Epithelial cell of proximal tubule (primary cell): ENCODE measurements around the gene RBMS2. TPM values are rescaled to one million over a fixed set of nuclear protein-coding genes. Genes with fewer than 3 reads are reported as not detected.
A peak's percentile ranks its signal among the peaks of the same experiment; 100 is the strongest.
"Not testable (repeated sequence)": the region's sequence is repeated elsewhere in the genome, so short reads cannot be mapped to it uniquely, and the experiment has no call there.

Experiments used
- DNase-seq: peaks from one replicate; pipeline ENCODE4 v3.0.0-alpha.2; 2011; ENCODE audit warnings: low read depth
- H3K4me3 ChIP-seq: 2 replicates; pipeline ENCODE4 v1.5.1; 2011; ENCODE audit warnings: low read depth, mild to moderate bottlenecking, low read length
- CTCF ChIP-seq: conservative IDR thresholded peaks from 2 replicates; pipeline ENCODE4 v1.5.1; 2012; ENCODE audit warnings: low read depth, mild to moderate bottlenecking, low read length
- total RNA-seq: library from RNA; depleted of rRNA; stranded (reverse); fragments of >200 nt; gene quantifications from 2 replicates; pipeline ENCODE4 v1.2.3, GENCODE V29; 2015

RBMS2 gene
- total RNA-seq, 1 donor from 2014 or later: 23.9 TPM

GRCh38 chr12:56496704-56497103 is 24.9 kb upstream of the RBMS2 start:
- H3K4me3 ChIP-seq, DNase-seq: not testable (repeated sequence)
- TF ChIP-seq CTCF: peak; percentile 31

GRCh38 chr12:56498126-56498902 is 23.3 kb upstream of the RBMS2 start:
- DNase-seq, H3K4me3 ChIP-seq: not testable (repeated sequence)

- not testable (repeated sequence) for DNase-seq, H3K4me3 ChIP-seq
Measured at GRCh38 chr12:56499452-56499851, 22.2 kb upstream of the RBMS2 start.

- not testable (repeated sequence) for H3K4me3 ChIP-seq, DNase-seq
Measured at GRCh38 chr12:56499879-56500278, 21.7 kb upstream of the RBMS2 start.

- no peak for DNase-seq
- no peak overlapping the region for H3K4me3 ChIP-seq
- TF ChIP-seq CTCF: no peak
Measured at GRCh38 chr12:56510786-56511185, 10.8 kb upstream of the RBMS2 start.

GRCh38 chr12:56514014-56514318 is 7.7 kb upstream of the RBMS2 start:
- not testable (repeated sequence) for DNase-seq, H3K4me3 ChIP-seq

GRCh38 chr12:56517854-56518253 is 3.8 kb upstream of the RBMS2 start:
- no peak for DNase-seq
- no peak overlapping the region for H3K4me3 ChIP-seq
- TF ChIP-seq CTCF: no peak

- no peak for TF ChIP-seq CTCF
- no peak for DNase-seq
- no peak overlapping the region for H3K4me3 ChIP-seq
Measured at GRCh38 chr12:56518570-56518969, 3.0 kb upstream of the RBMS2 start.

GRCh38 chr12:56520048-56520447 is 1.6 kb upstream of the RBMS2 start:
- no peak overlapping the region for H3K4me3 ChIP-seq
- TF ChIP-seq CTCF: no peak
- no peak for DNase-seq
